Middle frontal gyrus (tissue), 1 donor: ENCODE data around the gene NTF3.

Source experiments
- DNase-seq: peaks from one replicate; pipeline ENCODE4 v3.0.0-alpha.2; 2015; ENCODE audit warnings: low spot score; ENCODE audit errors: extremely low spot score

The NTF3 gene

GRCh38 chr12:5456906-5457305, 25.0 kb downstream of the NTF3 start:
- DNase-seq, result no peak

DNA sequence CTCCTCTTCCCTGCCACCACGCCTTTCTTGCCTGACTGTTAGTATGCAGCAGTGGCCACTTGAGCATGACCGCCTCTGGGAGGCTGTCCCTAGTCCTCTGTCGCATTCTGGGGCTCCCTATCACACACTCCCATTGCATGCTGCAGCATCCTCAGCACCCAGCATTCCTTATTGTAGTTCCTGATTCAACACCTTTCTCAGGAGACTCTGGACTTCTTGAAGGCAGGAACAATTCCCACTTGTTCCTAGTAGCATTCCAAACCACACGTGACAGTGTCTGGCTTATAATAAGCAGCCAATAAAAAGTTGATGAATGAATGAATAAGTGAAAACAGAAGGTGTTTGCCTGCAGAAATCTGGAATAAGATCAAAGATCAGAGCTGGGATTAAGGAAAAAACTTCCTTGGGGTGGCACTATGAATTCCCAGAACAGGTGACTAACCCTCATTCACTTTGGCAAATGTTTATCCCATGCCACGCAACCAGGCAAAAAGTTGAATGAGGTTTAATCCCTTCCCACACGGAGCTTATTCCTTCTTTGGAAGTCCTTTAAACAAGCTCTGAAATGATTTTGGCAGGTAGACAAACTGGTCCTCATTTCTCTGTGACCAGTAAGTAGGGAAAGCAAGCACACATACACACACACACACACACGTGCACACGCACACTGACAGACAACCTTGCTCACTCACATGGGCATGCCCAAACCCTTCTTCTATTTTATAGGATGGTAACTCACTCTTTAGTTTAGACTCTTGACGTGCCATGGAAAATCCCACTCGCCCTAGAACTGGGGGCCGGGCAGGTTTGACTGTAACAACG, 26.5 kb downstream of the NTF3 start:
- no peak for DNase-seq

DNA sequence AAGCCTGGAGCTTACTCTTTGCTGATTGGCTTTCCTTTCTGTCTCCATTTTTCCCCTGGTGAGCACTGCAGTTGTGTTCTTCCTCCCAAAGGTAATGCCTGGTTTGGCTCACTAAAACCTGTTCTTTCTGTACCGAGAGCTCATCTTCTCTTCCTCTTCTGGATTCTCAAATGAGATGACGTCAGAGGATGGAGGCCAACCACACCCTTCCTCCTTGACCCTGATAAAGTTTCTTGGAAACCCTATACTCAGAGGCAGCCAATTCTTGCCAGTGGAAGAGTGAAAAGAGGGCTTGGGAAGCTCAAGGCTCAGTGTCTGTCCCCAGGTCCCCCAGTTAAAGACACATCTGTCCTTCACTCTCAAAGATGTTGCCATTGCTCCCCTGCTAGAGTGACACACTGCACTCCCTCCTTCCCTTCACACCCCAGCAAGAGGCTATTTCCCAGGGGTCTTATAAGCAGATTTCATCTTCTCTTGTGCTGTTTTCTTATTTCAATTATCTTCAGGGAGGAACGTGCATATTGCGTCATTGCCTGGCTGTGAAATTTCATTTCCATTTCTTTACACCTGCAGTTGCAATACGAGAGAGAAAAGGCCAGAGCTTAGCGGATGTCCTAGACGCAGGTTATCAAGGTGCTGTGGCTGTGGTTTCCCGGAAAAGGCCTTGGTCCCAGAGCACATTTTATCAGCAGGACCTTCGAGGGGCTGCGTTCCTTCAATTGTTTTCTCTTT, 27.3 kb downstream of the NTF3 start:
- no peak for DNase-seq

DNA sequence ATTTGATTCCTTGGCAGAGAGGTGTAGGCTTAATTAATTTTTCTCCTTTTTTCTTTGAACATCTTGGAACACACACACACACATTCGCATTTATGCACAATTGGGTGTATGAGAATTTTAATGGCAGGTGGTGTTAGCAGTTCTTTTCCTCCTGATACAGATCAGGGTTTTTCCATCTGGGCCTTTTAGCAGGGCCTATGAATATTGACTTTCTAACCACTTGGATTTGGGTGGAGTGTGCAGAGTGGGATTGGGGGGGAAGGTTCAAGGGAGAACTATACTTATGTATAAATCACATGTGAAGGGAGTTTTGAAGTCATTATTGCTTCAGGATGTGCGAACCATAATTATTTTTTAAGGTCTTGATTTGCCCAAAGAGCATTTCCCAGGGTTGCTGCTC, 28.9 kb downstream of the NTF3 start:
- DNase-seq, result no peak

DNA sequence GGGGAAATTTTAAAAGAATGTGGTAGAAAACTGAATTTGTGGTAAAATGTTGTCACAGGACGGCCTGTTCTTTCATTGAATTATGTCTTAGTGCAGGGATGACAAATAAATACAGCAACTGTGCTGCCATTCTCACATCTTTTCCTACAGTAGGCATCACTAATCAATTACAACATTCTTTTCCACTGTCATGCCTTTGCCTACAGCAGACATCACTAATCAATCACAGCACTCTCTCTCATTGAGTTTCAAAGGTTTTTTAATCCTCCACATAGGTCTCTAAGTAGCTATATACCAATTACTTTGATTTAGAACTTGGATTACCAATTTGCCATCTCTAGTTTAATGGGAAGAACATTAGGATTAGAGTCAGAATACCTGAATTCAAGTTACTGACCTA, 30.1 kb downstream of the NTF3 start:
- no peak for DNase-seq

DNA sequence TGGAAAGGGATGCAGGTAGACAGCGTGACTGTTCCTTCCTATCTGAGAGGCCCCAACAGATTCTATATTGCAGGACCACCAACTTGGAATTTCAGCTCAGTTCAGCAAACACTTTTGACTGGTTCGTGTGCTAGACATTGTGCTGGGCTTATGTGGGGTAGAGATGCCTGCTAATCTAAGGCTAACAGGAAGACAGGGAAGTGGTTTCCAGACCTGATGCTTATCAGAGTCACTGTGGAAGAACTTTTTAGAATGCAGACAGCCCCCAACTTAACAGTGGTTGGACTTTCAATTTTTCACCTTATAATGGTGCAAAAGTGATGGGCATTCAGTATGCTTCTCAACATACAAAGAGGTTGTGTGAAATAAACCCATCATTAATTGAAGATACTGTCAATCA, 32.2 kb downstream of the NTF3 start:
- no peak for DNase-seq

DNA sequence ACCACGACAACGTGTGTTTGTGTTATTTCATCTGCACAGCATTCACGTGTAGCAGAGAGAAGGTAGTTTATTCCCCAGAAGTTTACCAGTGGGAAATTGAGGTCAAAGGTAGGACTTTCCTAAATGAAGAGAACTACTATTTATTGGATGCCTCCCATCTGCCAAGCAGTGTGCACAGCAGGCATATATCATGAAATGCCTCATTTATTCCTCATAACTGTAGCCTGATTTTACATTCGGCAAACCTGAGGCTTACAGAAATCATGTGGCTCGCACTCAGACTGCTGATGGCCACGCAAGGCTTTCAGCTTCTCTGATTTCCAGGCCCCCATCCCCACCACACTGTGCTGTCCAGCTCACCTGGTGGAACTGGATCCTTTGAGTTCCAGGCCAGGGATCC, 33.5 kb downstream of the NTF3 start:
- DNase-seq, result no peak

- DNase-seq, result no peak
Observed at GRCh38 chr12:5466521-5466960, 34.6 kb downstream of the NTF3 start.

DNA sequence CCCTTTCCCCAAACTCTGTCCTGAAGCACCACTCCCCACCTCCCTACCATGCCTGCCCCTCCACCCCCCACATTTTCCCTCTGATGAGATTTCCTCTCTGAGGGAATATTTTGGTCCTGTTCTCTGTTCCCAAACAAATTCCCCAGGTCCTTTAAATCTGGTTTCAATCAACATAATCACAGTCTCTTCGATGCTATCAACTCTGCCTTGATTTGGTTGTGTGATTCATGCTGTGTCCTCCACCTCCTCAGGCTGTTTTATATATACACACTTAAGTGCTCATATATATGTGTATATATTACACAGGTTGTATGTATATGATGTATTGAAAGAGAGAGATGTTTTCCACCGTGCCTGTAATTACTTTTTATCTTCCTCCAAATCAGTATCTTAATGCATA, 36.0 kb downstream of the NTF3 start:
- DNase-seq, result no peak

GRCh38 chr12:5470221-5470620, 38.3 kb downstream of the NTF3 start:
- DNase-seq, result no peak

GRCh38 chr12:5470703-5471102, 38.8 kb downstream of the NTF3 start:
- no peak for DNase-seq

GRCh38 chr12:5473076-5473782, 41.3 kb downstream of the NTF3 start:
- DNase-seq, result no peak

GRCh38 chr12:5473783-5474116, 41.8 kb downstream of the NTF3 start:
- no peak for DNase-seq

DNA sequence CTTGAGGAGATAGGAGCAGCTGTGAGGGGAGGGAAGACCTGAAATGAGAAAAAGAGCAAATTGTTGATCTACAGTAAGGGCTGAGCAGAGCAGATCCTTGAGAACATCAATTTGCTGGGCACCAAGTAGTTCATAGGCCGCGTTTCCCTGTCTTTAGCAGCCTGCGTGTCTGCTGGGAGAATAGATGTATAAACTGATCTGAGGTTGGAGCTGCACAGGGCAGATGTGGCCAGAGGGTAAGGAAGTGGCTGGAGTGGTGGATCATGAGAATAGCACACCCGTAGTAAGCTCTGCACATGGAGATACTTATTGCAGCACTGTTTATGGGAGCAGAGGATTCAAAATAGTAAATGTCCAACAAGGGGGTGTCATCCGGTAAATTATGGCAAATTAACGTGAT, 44.4 kb downstream of the NTF3 start:
- DNase-seq, result no peak

- DNase-seq, result no peak
Observed at GRCh38 chr12:5478081-5478706, 46.3 kb downstream of the NTF3 start.

- DNase-seq, result no peak
Observed at GRCh38 chr12:5479761-5480160, 47.9 kb downstream of the NTF3 start.

DNA sequence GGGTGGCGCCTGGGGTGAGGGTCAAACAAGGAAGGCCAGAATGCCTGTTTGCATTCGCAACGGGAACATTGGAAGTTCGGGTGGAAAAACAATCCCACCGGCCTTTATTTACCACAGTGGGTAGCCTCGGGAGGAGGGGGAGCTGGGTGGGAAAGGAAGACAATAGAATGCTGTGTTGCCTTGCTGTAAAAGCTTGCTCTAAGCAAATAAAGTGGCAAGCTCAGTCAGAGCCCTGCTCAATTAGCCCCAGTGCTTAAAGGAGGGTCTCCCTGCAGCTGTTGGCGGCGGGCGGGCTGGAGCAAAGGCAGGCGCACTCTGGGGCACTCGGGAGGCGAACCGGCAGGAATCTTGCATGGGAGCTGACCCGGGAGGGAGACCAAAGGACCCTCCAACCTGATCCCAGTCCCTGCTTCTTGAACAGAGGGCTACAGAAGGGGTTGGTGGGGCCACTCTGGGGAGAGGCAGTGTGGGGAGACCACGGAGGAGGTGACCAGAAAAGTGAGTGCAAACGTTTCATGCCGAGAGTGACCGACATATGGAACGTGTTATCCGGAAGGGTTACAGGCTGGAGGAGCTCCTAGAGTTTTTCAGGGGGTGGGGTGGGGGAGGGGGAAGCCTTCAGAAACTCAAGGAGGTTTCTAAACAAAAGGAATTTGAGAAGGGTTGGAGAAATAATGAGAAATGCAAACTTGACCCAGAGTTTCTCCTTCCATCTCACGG, 48.5 kb downstream of the NTF3 start:
- DNase-seq, result no peak

DNA sequence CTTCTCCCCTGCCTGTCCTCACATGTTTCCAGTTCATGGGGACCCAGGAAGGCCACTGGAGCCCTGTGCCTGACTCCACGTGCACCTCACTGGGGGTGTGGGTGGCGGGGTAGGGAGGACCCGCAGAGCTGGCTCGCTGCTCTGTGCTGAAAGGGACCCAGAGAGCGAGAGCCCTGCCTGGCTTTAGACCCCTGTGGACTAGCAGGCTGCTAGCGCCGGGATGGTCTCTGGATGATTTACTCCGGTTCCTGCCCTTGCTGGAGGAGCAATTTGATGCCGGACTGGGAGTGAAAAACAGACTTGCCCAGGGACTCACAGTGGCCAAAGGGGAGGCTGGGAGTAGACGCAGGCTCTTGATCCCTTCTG, 49.0 kb downstream of the NTF3 start:
- DNase-seq, result no peak

GRCh38 chr12:5481645-5482044, 49.7 kb downstream of the NTF3 start:
- DNase-seq, result no peak

GRCh38 chr12:5484426-5484825, 52.5 kb downstream of the NTF3 start:
- DNase-seq, result no peak

DNA sequence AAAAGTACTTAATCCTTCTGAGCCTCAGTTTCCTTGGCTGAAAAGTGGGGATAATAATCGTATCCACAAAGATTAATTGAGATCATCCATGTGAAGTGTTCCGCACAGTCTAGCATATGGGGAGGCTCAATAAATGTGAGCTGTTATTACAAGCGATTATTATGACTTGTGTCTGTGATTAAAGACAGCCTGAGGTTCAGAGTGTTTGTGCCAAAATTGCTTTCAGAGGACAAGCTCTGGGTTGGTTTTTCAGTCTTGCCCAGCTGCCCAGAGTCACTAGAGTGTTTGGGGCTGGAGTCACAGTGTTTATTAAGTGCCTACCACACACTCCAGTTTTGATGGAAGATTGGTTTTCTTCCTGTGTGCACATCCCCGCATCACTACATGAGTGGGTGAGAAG, 53.5 kb downstream of the NTF3 start:
- no peak for DNase-seq
